IPS DF 19.7 (cell line): ENCODE data around the gene PRDM16.

ENCODE experiments used
- DNase-seq: peaks from one replicate; pipeline ENCODE4 v3.0.0-alpha.2; 2013; ENCODE audit warnings: low read depth, low spot score

The PRDM16 gene

DNA sequence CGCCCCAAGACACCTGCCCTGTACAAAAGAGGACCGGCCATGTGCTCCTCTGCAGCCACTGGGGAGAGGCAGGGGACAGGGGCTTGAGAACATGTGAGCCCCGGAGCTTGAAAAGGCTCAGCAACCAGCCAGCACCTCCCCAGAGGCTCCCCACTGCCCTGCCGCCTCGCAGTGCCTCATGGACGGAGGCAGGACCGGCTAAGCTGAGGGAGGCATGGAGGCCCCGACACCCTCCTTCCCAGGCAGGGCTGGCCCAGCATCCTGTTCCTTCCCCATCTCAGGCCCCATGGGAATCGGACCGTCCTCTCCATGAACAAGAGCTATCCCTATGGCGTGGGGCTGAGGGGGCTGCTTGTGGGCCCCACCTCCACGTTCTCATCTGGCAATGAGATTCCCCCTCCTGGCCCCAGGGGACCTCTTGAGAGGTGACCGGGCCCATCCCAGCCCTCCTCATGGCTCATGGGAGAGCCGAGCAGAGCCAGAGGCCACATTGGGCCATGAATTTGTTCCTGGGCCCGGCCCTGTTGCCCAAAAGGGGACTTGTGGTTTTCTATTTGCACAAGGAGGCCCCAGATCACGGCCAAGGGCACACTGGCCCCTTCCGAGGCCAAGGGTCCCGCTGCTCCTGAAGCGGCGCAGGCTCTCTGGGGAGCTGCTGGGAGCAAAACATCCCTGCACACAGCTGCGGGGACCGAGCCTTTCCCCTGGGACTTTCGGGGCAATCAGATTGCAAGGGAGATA is 320.3 kb downstream of the PRDM16 start:
- DNase-seq: no peak

GRCh38 chr1:3390291-3390690 is 321.3 kb downstream of the PRDM16 start:
- no peak for DNase-seq

DNA sequence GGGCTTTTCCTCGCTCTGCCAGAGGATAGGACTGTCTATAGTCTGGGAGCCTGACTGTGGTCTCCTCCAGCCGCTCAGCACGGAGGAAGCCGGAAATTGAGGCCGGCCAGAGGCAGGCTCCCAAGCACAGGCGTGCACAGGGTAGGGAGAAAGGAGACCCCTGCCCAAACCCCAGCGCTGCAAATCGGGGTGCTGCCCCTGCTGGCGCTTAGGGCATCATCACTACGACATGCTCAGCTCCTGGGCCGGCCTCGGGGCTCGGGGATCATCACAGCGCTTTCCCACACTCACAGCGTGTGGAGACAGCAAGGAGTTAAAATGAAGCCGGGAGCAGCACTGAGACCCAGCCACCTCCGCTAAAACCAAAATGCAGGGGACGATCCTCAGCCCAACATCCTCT is 322.7 kb downstream of the PRDM16 start:
- no peak for DNase-seq

GRCh38 chr1:3393024-3393986 is 324.3 kb downstream of the PRDM16 start:
- no peak for DNase-seq

DNA sequence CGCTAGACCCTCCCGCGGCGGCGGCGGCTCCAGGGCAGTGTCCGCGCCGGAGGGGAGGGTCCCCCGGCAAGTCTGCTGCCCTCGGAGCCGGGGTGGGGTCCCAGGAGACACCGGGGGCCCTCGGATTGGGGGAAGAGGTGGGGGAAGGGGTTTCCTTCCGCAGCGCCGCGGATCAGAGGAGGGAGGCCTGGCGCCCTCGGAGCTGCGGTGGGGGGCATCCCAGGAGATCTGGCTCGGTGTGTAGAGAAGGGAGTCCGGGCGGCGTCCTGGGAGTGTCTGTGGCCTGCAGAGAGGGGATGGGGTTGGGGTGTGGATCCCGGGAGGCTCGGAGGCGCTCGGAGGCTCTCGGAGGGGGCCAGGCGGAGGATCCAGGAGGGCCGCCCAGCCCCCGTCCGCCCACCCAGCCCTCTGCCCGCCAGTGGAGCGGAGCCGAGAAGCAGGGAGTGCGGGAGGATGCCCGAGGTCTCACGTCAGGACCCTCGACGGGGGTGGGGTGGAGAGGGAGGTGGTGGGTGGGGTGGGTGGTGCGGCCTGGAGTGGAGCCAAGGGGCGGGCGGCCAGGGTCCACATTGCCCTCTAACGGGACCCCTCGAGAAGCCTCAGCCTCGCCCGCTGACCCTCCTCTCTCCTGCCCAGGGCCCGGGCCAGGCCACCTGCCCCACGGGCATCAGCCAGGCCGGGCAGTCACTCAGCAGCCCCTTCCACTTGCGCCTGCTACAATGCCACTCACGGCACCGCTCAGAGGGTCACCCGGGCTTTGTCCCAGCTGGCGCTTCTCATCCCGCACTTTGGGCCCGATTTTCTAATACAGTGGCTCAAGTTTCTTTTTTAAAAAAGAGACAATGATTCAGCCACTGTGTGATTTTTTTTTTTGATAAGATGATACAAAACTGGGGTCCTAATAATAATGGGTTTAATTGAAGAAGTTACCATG is 325.3 kb downstream of the PRDM16 start:
- DNase-seq: no peak

GRCh38 chr1:3396411-3396810 is 327.4 kb downstream of the PRDM16 start:
- no peak for DNase-seq

DNA sequence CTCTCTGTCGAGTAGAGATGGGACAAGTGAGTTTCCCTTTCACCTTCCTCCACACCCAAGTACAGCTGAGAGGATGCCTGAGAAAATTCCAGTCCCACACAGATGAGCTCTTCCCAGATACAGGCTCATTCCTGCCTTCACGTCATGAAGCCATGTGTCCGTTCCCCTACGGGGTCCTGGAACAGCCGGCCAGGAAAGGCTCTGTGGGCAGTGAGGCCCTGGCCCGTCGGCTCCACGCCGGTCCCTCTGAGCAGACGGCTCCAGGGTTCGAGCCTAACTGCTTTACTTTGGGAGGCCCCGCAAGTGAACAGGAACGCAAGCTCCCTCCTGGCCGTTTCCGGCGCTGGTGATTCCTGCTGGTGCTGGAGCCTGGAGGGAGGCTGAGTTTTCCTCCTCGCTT is 328.3 kb downstream of the PRDM16 start:
- no peak for DNase-seq

DNA sequence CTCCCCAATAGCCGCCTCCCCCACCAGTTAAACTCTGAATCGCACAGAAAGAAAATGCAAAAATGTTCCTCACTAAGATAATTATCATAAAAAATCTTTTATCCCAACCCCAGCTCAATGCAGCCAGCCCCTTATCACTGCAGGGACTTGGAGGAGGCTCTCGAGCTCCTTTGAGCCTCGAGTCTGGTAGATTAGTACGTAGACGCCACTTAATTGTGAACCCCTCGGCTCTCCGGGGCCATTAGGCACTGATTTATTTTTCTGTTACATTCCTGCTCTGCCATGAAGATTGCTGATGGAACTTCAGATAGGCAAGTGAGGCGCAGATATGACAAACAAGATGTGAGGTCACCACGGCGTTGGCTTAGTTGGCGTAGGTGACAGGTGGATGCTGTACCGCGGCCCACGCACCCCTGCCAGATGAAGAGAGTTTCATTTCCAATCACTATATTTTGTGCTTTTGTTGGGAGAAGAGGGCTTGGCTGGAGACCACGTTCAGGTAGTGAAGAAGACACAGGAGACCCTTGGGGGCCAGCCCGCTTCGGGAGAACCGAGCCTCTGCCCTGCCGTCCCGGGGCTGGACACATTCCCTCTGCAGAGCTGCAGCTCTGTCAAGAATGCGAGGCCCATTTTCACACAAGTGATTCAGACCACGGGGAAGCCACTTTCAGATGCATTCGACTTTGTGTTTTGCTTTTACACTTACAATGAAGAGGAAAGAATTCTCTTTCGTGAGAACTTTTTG is 329.6 kb downstream of the PRDM16 start:
- DNase-seq: no peak

- no peak for DNase-seq
Measured at GRCh38 chr1:3399732-3400131, 330.7 kb downstream of the PRDM16 start.

GRCh38 chr1:3401585-3402257 is 332.7 kb downstream of the PRDM16 start:
- no peak for DNase-seq

- no peak for DNase-seq
Measured at GRCh38 chr1:3402258-3403010, 333.4 kb downstream of the PRDM16 start.

- DNase-seq: no peak
Measured at GRCh38 chr1:3403011-3403345, 334.0 kb downstream of the PRDM16 start.

- DNase-seq: no peak
Measured at GRCh38 chr1:3403388-3404231, 334.6 kb downstream of the PRDM16 start.

DNA sequence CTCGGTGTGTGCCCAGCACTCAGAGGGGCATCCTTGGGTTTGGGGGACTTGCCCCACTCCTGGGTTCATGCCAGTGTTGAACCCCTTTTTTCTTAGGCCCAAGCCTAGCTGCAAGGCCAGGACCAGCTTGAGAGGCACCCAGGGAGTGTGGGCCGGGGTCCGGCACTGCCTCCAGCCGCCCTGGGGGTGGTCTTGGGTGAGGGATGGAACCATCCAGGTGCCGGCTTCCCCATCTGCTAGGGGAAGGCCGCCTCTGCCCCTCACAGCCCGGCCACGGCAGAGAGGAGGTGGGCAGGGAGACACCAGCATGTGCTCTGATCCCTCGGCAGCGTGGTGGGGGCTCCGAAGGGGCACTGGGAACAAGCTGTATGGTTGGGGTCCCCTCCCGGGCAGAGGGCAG is 335.3 kb downstream of the PRDM16 start:
- DNase-seq: no peak

DNA sequence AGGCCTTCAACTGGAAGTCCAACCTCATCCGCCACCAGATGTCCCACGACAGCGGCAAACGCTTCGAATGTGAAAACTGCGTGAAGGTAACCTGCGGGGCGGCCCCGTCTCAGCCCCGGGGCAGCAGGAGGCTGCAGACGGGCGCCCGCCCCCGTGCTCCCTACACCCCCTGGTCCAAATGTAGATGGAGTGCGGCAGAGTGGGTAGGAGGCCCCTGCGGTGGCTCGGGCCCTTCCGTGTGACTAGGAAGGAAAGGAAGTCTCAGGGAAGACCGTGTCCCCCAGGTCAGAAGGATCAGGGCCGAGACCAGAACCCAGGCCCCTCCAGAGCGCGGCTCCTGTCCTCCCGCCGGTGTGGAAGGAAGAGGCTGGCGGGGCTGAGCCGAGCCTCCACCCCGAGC is 335.8 kb downstream of the PRDM16 start:
- no peak for DNase-seq

DNA sequence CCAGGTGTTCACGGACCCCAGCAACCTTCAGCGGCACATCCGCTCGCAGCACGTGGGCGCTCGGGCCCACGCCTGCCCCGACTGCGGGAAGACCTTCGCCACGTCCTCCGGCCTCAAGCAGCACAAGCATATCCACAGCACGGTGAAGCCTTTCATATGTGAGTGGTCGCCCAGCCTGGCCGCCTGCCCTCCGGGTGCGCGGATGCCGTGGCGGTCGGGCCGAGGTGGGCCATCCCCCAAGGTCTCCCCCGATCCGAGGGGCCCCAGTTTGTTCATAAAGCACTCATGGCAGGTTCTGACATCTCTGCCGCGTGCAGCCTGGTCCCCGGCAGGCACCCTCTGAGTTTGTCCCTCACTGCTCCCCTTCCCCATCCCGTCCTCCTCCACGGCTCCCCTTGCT is 336.5 kb downstream of the PRDM16 start:
- no peak for DNase-seq

DNA sequence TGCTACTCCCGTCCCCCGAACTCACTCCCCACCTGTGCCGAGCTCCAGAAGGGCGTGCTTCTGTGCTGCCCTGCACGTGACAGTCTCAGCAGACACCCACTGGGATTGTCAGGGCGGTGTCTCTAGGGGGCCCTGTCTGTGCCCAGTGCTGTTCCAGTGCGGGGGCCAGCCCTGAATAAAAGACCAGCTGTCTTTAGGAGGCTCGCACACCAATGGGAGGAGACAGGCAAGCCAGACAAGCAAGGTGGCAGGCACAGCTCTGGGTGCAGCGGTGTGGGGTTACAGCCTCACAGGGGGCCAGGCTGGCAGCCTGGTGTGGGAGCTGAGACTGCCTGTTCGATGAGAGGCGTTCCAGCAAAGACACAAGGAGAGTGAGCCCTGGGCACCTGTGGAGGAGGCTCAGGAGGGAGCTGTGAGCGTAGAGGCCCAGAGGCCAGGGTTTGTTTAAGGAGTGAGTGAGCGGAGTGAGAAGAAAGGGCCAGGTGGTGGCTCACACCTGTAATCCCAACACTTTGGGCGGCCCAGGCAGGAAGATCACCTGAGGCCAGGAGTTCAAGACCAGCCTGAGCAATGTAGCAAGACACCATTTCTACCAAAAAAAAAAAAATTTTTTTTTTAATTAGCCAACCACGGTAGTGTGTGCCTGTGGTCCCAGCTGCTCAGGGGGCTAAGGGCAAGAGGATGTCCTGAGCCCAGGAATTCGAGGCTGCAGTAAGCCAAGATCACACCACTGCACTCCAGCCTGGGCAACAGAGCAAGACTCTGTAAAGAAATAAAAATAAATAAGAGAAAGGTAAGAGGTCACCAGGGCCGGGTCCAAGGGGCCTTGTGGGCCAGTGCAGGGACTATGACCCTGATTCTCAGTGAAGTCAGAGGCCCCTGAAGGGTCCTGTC is 337.2 kb downstream of the PRDM16 start:
- no peak for DNase-seq

DNA sequence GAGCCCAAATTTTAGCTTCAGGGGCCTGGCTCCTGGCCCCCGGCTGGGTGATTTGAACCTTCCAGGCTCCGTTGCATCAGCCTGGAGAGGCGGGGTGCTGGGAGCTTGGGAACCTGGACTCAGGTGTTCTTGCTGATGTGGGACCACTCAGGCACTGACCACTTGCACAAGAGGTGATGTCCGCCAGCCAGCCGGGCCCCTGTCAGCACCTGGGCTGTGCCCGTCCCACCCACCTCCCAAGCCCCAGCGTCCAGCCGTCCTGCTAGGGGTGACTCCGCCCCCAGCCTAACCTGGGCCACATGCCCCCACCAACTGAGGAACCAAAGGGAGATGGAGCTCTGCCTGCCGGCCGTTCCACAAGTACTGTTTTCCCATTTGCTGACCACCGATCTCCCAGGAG is 338.0 kb downstream of the PRDM16 start:
- DNase-seq: no peak
